Middle frontal gyrus (tissue), 1 donor: Measurements from ENCODE around the gene ATG5.

Source experiments
- DNase-seq: peaks from one replicate; pipeline ENCODE4 v3.0.0-alpha.2; 2015; ENCODE audit warnings: low spot score; ENCODE audit errors: extremely low spot score

The ATG5 gene

GRCh38 chr6:106182455-106182854 is 143.1 kb downstream of the ATG5 start:
- DNase-seq = no peak

GRCh38 chr6:106181664-106182418 is 143.7 kb downstream of the ATG5 start:
- no peak for DNase-seq

- DNase-seq = no peak
Observed at GRCh38 chr6:106180208-106180607, 145.4 kb downstream of the ATG5 start.

GRCh38 chr6:106178900-106179299 is 146.7 kb downstream of the ATG5 start:
- no peak for DNase-seq

GRCh38 chr6:106177786-106178185 is 147.8 kb downstream of the ATG5 start:
- no peak for DNase-seq

GRCh38 chr6:106173124-106173879 is 152.3 kb downstream of the ATG5 start:
- no peak for DNase-seq

- no peak for DNase-seq
Observed at GRCh38 chr6:106170030-106170791, 155.3 kb downstream of the ATG5 start.

- DNase-seq = no peak
Observed at GRCh38 chr6:106169517-106169916, 156.0 kb downstream of the ATG5 start.

- no peak for DNase-seq
Observed at GRCh38 chr6:106168097-106168888, 157.3 kb downstream of the ATG5 start.

- DNase-seq = no peak
Observed at GRCh38 chr6:106167096-106167814, 158.3 kb downstream of the ATG5 start.

GRCh38 chr6:106165885-106166485 is 159.6 kb downstream of the ATG5 start:
- DNase-seq = no peak

GRCh38 chr6:106163966-106164877 is 161.3 kb downstream of the ATG5 start:
- DNase-seq = no peak

GRCh38 chr6:106163446-106163965 is 162.1 kb downstream of the ATG5 start:
- no peak for DNase-seq

GRCh38 chr6:106162921-106163320 is 162.6 kb downstream of the ATG5 start:
- DNase-seq = no peak

- DNase-seq = no peak
Observed at GRCh38 chr6:106161893-106162292, 163.7 kb downstream of the ATG5 start.

- no peak for DNase-seq
Observed at GRCh38 chr6:106161311-106161874, 164.2 kb downstream of the ATG5 start.

- DNase-seq = no peak
Observed at GRCh38 chr6:106160189-106160588, 165.4 kb downstream of the ATG5 start.

- no peak for DNase-seq
Observed at GRCh38 chr6:106159531-106159940, 166.0 kb downstream of the ATG5 start.
